Keratinocyte (primary cell): ENCODE measurements around the gene C8G. TPM values are rescaled to one million over a fixed set of nuclear protein-coding genes. Genes with fewer than 3 reads are reported as not detected.

Source experiments
- DNase-seq: peaks from one replicate; pipeline ENCODE4 v3.0.0-alpha.2; 2011; ENCODE audit warnings: low read depth, missing footprints, low spot score
- FAIRE-seq: peaks from 2 replicates; lab custom pipeline; 2011; peaks lifted over from hg19 to GRCh38; lab: Jason Lieb, UNC
- H2AFZ ChIP-seq: 2 replicates; pipeline ENCODE4 v1.6.0; 2012; ENCODE audit warnings: low read length, control low read depth, inconsistent platforms; ENCODE audit not compliant: control insufficient read depth
- H3K27ac ChIP-seq: 2 replicates; pipeline ENCODE4 v1.5.1; 2011; ENCODE audit warnings: low read length; ENCODE audit not compliant: control insufficient read depth, insufficient read depth
- H3K27me3 ChIP-seq: 3 replicates; pipeline ENCODE4 v1.6.0; 2011; ENCODE audit warnings: low read length; ENCODE audit not compliant: control insufficient read depth, insufficient read depth; ENCODE audit errors: extremely low read depth
- H3K36me3 ChIP-seq, 2 experiments: 2 replicates in 1 of 2; 3 replicates in 1 of 2; pipeline ENCODE4 v1.5.1; 2011; ENCODE audit warnings: low read length in 2 of 2, mild to moderate bottlenecking in 1 of 2; ENCODE audit not compliant: control insufficient read depth in 2 of 2, insufficient read depth in 2 of 2; ENCODE audit errors: extremely low read depth in 1 of 2
- H3K4me1 ChIP-seq: 3 replicates; pipeline ENCODE4 v1.5.1; 2011; ENCODE audit warnings: low read length; ENCODE audit not compliant: control insufficient read depth, insufficient read depth; ENCODE audit errors: extremely low read depth
- H3K4me2 ChIP-seq: 3 replicates; pipeline ENCODE4 v1.6.0; 2011; ENCODE audit warnings: low read depth, low read length; ENCODE audit not compliant: control insufficient read depth, insufficient read depth; ENCODE audit errors: extremely low read depth
- H3K4me3 ChIP-seq, 3 experiments: fragments of 200-600 bp in 1 of 3; sonication (generic) in 1 of 3; 2 replicates in 2 of 3; 3 replicates in 1 of 3; pipeline ENCODE4 v1.5.1; 2011 to 2016; ENCODE audit warnings: low read length in 3 of 3, mild to moderate bottlenecking in 3 of 3, control low read depth in 2 of 3, inconsistent platforms in 1 of 3, low read depth in 1 of 3, mixed read lengths in 1 of 3, mixed run types in 1 of 3, moderate library complexity in 1 of 3; ENCODE audit not compliant: control insufficient read depth in 2 of 3, insufficient read depth in 2 of 3; ENCODE audit errors: extremely low read depth in 1 of 3
- H3K79me2 ChIP-seq: 2 replicates; pipeline ENCODE4 v1.6.0; 2012; ENCODE audit warnings: low read length; ENCODE audit not compliant: control insufficient read depth, insufficient read depth
- H3K9ac ChIP-seq: 3 replicates; pipeline ENCODE4 v1.6.0; 2011; ENCODE audit warnings: low read length; ENCODE audit not compliant: control insufficient read depth, insufficient read depth; ENCODE audit errors: extremely low read depth
- H3K9me1 ChIP-seq: 3 replicates; pipeline ENCODE4 v1.6.0; 2011; ENCODE audit warnings: low read length; ENCODE audit not compliant: control insufficient read depth, insufficient read depth; ENCODE audit errors: extremely low read depth
- H3K9me3 ChIP-seq: 2 replicates; pipeline ENCODE4 v1.5.1; 2012; ENCODE audit warnings: low read depth, low read length; ENCODE audit not compliant: control insufficient read depth
- H4K20me1 ChIP-seq: 3 replicates; pipeline ENCODE4 v1.6.0; 2011; ENCODE audit warnings: low read length; ENCODE audit not compliant: control insufficient read depth, insufficient read depth; ENCODE audit errors: extremely low read depth
- CTCF ChIP-seq, 3 experiments: IDR thresholded peaks in 1 of 3; conservative IDR thresholded peaks in 1 of 3; optimal IDR thresholded peaks in 1 of 3; 2 replicates in 2 of 3; 3 replicates in 1 of 3; pipeline versions ENCODE3 to v1.5.1; 2011; ENCODE audit warnings: low read length in 3 of 3, mild to moderate bottlenecking in 3 of 3, moderate library complexity in 2 of 3, control low read depth in 1 of 3, inconsistent platforms in 1 of 3; ENCODE audit not compliant: insufficient read depth in 2 of 3; ENCODE audit errors: extremely low read depth in 1 of 3
- EZH2 ChIP-seq: IDR thresholded peaks from one replicate; pipeline ENCODE4 v1.6.1; 2012; ENCODE audit warnings: inconsistent platforms, mild to moderate bottlenecking, low read length, moderate library complexity
- dilution Hi-C: fragments of 300-500 bp; cut with MboI; formaldehyde crosslinking; loops from one replicate; pipeline ENCODE4 v1.7.0; 2020; ENCODE audit warnings: low sequenced_read_pairs; ENCODE audit not compliant: extremely low pct_ligation_motif_present
- polyA plus RNA-seq, 5 experiments: library from polyadenylated mRNA; depleted of rRNA in 3 of 5; stranded (reverse) in 3 of 5; stranded (forward) in 1 of 5; unstranded in 1 of 5; fragments of >200 nt; gene quantifications; 1 replicate in 1 of 5; 2 replicates in 3 of 5; 3 replicates in 1 of 5; pipeline versions ENCODE4 v1.2.1 to v1.2.3, GENCODE V29; 2011 to 2012; ENCODE audit warnings: missing spikeins in 2 of 5, low read depth in 1 of 5, low replicate concordance in 1 of 5

Gene C8G
- polyA plus RNA-seq, 1 donor (not counting 4 experiments of a cell fraction or from before 2014, with no cell fraction given), result 0.24 TPM

GRCh38 chr9:136995362-136995761, 50.3 kb downstream of the C8G start:
- no peaks in the 10 kb centered on the region for H3K9me3 ChIP-seq
- H3K4me2 ChIP-seq, result no peak overlapping the region
- FAIRE-seq, result no peak
- no peak for TF ChIP-seq EZH2
- TF ChIP-seq CTCF (optimal IDR thresholded peaks at IDR 0.05 in 1 of 3, IDR thresholded peaks at IDR 0.05 in 1 of 3, conservative IDR thresholded peaks at IDR 0.05 in 1 of 3; ENCODE audit: extremely low read depth in 1 of 3, insufficient read depth in 2 of 3, low read length in 3 of 3), result no peak
- no peaks in the 10 kb centered on the region for H3K27me3 ChIP-seq
- H3K27ac ChIP-seq, result no peak overlapping the region
- H4K20me1 ChIP-seq, result peaks cover 3% of the 10 kb centered on the region
- H3K4me3 ChIP-seq, result peak overlapping the region in 1 of 3 experiments; percentile 36
- dilution Hi-C loops, result no loop called here
- no peaks in the 10 kb centered on the region for H3K9me1 ChIP-seq
- H3K4me1 ChIP-seq, result peaks cover 50% of the 10 kb centered on the region
- peaks cover 0 to 10% of the 10 kb centered on the region in 2 experiments for H3K36me3 ChIP-seq
- H3K79me2 ChIP-seq, result no peaks in the 10 kb centered on the region
- DNase-seq, result no peak
- no peak overlapping the region for H2AFZ ChIP-seq
- H3K9ac ChIP-seq, result no peak overlapping the region

GRCh38 chr9:136995772-136996311, 50.8 kb downstream of the C8G start:
- DNase-seq (no peak), FAIRE-seq (no peak)
- H3K36me3 ChIP-seq, result peaks cover 0 to 10% of the 10 kb centered on the region in 2 experiments
- peaks cover 50% of the 10 kb centered on the region for H3K4me1 ChIP-seq
- TF ChIP-seq CTCF (optimal IDR thresholded peaks at IDR 0.05 in 1 of 3, IDR thresholded peaks at IDR 0.05 in 1 of 3, conservative IDR thresholded peaks at IDR 0.05 in 1 of 3; ENCODE audit: extremely low read depth in 1 of 3, insufficient read depth in 2 of 3, low read length in 3 of 3) (no peak), EZH2 (no peak)
- H3K9me1 ChIP-seq, result no peaks in the 10 kb centered on the region
- H3K4me2 ChIP-seq, result peak overlapping the region; percentile 46
- H3K79me2 ChIP-seq, result no peaks in the 10 kb centered on the region
- H2AFZ ChIP-seq, result no peak overlapping the region
- H3K9me3 ChIP-seq, result no peaks in the 10 kb centered on the region
- H3K9ac ChIP-seq, result no peak overlapping the region
- peaks cover 3% of the 10 kb centered on the region for H4K20me1 ChIP-seq
- no peak overlapping the region for H3K27ac ChIP-seq
- dilution Hi-C loops, result no loop called here
- H3K27me3 ChIP-seq, result no peaks in the 10 kb centered on the region
- H3K4me3 ChIP-seq, result peak overlapping the region in 1 of 3 experiments; percentile 36

Other genes with a start within 250 kb of the C8G start
- 0.03 to 0.26 TPM in 2 of 3 replicates, not detected in the other for gene DIPK1B, start 232.7 kb upstream of the C8G start, polyA plus RNA-seq
- not detected in 3 replicates for gene LCN10, start 202.3 kb upstream of the C8G start, polyA plus RNA-seq
- not detected in 3 replicates for gene LCN6, start 196.7 kb upstream of the C8G start, polyA plus RNA-seq
- not detected in 3 replicates for gene LCN8, start 187.0 kb upstream of the C8G start, polyA plus RNA-seq
- not detected in 3 replicates for gene LCN15, start 180.7 kb upstream of the C8G start, polyA plus RNA-seq
- gene TMEM141, start 153.9 kb upstream of the C8G start, polyA plus RNA-seq, result 85.5 to 118 TPM (median 99.9 TPM) in 3 replicates
- gene CCDC183, start 148.9 kb upstream of the C8G start, polyA plus RNA-seq, result 0.03 to 0.08 TPM (median 0.06 TPM) in 3 replicates
- 46.3 to 51.1 TPM (median 51.0 TPM) in 3 replicates for gene RABL6, start 137.3 kb upstream of the C8G start, polyA plus RNA-seq
- gene AJM1, start 102.8 kb upstream of the C8G start, polyA plus RNA-seq, result 0.10 to 0.21 TPM (median 0.12 TPM) in 3 replicates
- 68.8 to 113 TPM (median 97.9 TPM) in 3 replicates for gene PHPT1, start 95.8 kb upstream of the C8G start, polyA plus RNA-seq
- gene MAMDC4, start 92.9 kb upstream of the C8G start, polyA plus RNA-seq, result 0.49 to 0.82 TPM (median 0.62 TPM) in 3 replicates
- 329 to 354 TPM (median 343 TPM) in 3 replicates for gene EDF1, start 78.9 kb upstream of the C8G start, polyA plus RNA-seq
- gene TRAF2, start 58.7 kb upstream of the C8G start, polyA plus RNA-seq, result 9.9 to 12.9 TPM (median 10.6 TPM) in 3 replicates
- gene FBXW5, start 505 bp upstream of the C8G start, polyA plus RNA-seq, result 23.0 to 47.2 TPM (median 34.5 TPM) in 3 replicates
- 0.22 TPM in 1 of 3 replicates, not detected in the others for gene LCN12, start 7.0 kb downstream of the C8G start, polyA plus RNA-seq
- gene PTGDS, start 32.3 kb downstream of the C8G start, polyA plus RNA-seq, result not detected in 3 replicates
- not detected in 3 replicates for gene LCNL1, start 37.8 kb downstream of the C8G start, polyA plus RNA-seq
- gene PAXX, start 47.2 kb downstream of the C8G start, polyA plus RNA-seq, result 11.2 to 14.6 TPM (median 13.6 TPM) in 3 replicates
- gene CLIC3, start 51.3 kb downstream of the C8G start, polyA plus RNA-seq, result 5.5 to 36.0 TPM (median 9.4 TPM) in 3 replicates
- gene ABCA2, start 83.0 kb downstream of the C8G start, polyA plus RNA-seq, result 1.3 to 4.2 TPM (median 1.4 TPM) in 3 replicates
- gene FUT7, start 86.8 kb downstream of the C8G start, polyA plus RNA-seq, result not detected in 3 replicates
- gene NPDC1, start 100.9 kb downstream of the C8G start, polyA plus RNA-seq, result 9.8 to 23.8 TPM (median 10.6 TPM) in 3 replicates
- 0.52 to 1.3 TPM (median 0.65 TPM) in 3 replicates for gene ENTPD2, start 108.8 kb downstream of the C8G start, polyA plus RNA-seq
- 0.90 to 1.6 TPM (median 1.2 TPM) in 3 replicates for gene SAPCD2, start 125.3 kb downstream of the C8G start, polyA plus RNA-seq
- gene UAP1L1, start 132.3 kb downstream of the C8G start, polyA plus RNA-seq, result 2.7 to 4.3 TPM (median 4.3 TPM) in 3 replicates
- 31.4 to 48.2 TPM (median 34.3 TPM) in 3 replicates for gene MAN1B1, start 141.7 kb downstream of the C8G start, polyA plus RNA-seq
- gene DPP7, start 169.5 kb downstream of the C8G start, polyA plus RNA-seq, result 29.7 to 93.1 TPM (median 35.3 TPM) in 3 replicates
- 0.03 to 0.26 TPM (median 0.03 TPM) in 3 replicates for gene GRIN1, start 193.9 kb downstream of the C8G start, polyA plus RNA-seq
- gene LRRC26, start 224.8 kb downstream of the C8G start, polyA plus RNA-seq, result not detected in 3 replicates
- gene TMEM210, start 226.8 kb downstream of the C8G start, polyA plus RNA-seq, result not detected in 3 replicates
- gene ANAPC2, start 243.3 kb downstream of the C8G start, polyA plus RNA-seq, result 11.9 to 24.0 TPM (median 13.8 TPM) in 3 replicates
- gene SSNA1, start 243.4 kb downstream of the C8G start, polyA plus RNA-seq, result 45.3 to 63.2 TPM (median 56.7 TPM) in 3 replicates